CD4-positive, alpha-beta T cell treated with Interleukin-6 for 4 hours (primary cell): Measurements from ENCODE around the gene POLR3H.
A peak's percentile ranks its signal among the peaks of the same experiment; 100 is the strongest.

Experiments
- DNase-seq: peaks from one replicate; pipeline ENCODE4 v3.0.0-alpha.2; 2020; ENCODE audit warnings: mixed read lengths

Gene POLR3H

DNA sequence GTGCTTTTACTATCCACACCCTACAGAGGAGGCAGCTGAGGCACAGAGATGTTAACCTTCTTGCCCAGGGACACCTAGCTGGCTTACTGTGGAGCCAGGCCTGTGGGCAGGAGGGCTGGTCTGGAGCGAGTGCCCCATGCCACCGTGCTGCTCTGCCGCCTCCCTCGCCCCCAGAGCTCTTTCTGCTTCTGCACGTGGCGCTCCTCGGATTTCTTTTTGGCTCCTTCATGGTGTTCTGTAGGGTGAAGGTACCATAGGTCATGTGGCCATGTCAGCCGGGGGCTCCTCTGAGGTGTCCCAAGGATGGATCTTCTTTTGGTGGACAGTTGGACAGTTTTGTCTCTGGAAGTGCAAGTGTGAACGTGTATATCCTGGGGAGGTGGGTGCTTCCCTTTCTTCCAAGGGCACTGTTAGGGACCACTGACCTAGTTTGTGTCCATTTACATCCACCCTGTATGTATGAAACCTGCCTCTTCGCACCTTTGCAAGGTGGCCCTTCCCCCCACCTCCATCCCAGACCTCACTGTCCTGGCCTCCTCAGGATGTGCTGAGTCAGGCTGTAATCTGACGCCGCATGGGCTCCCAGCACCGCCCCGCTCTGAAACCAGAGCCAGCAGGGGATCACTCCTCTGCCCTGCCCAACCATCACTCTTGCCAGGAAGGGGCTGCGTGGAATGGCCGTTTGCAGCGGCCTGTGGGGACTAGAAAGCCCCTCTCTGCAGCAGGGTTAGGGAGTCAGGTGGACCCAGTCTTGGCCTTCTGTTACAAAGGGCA lies 31.7 kb downstream of the POLR3H start:
- no peak for DNase-seq

DNA sequence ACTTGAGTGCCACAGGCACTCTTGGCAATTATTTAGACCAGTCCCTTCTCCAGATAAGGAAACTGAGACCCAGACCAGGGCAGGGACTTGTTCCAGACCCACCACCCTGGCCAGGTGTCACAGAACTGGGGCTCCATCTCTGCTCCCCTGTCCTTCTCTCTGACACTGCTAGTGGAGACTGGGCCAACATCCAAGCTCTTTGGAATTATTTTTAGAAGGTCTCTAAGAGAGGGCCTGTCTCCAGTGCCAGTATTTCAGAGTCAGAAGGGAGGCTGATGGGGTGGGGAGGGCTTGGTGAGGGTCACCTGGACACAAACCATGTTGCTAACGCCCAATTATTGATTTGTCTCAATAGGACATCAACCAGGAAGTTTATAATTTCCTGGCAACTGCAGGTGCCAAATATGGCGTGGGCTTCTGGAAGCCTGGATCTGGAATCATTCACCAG lies 32.7 kb downstream of the POLR3H start:
- DNase-seq, result no peak

DNA sequence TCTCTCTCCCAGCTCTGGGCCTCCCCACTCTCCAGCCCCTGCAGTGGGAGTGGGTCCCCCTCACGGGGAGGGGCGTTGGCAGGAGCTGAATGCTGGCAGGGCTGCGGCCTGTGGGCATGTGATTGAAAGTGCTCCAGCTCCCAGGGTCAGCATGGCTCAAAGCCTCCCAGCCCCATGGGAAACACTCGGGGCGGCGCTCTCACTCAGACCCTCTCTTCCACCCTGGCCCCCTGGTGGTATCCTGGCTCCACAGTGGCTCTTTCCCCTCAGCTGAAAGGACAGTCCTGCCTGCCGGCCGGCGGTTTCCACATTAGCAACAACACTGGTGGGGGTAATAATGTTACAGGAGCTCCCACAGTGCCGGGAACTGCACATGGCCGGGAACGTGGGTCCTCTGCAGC lies 35.5 kb downstream of the POLR3H start:
- DNase-seq, result no peak

DNA sequence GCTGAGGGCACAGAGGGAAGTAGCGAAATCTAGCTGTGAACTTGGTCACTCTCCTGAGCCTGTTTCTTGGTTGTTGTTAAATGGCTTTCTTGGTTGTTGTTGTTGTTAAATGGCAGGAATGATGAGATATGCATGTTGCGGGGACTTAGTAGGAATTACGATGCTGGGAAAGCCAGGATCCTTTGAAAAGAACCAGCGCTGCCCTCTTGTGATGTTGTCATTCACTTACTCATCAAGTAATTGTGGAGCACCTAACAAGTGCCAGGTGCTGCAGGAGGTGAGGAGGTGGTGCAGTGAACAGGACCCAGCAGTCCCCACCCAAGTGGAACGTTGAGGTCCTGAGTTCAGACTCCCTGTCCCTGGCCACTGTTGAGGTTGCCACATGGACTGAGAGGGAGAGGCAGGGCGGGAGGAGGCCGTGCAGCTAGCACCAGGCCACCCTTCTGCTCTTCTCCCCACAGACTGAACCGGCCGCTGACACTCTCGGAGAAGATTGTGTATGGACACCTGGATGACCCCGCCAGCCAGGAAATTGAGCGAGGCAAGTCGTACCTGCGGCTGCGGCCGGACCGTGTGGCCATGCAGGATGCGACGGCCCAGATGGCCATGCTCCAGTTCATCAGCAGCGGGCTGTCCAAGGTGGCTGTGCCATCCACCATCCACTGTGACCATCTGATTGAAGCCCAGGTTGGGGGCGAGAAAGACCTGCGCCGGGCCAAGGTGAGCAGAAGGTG lies 36.8 kb downstream of the POLR3H start:
- no peak for DNase-seq

DNA sequence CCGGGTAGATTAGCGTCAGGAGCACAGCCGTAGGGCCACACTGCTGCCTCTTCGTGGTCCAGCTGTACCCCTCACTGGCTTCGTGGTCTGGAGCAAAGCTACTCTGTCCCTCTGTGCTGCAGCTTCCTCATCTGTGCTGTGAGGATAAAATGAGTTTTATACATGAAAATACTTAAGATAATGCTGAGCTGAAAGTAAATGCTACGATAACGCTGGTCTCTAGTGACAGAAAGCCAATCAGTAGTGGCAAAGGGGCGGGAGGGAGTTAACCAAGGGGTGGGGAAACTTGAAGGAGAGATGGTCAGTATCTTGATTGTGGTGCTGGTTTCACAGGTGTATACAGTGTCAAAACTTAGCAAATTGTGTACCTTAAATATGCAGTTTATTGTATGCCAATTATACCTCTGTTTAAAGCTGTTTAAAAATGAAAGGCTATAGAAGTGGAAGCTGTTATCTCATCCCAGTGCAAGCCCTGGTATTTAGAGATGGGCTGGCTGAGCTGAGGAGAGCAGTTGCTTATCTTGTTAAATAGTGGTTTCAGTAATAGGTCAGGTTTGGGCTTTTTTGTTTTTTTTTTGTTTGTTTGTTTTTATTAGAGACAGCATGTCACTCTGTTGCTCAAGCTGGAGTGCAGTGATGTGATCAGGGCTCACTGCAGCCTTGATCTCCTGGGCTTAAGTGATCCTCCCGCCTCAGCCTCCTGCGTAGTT lies 38.6 kb downstream of the POLR3H start:
- no peak for DNase-seq

DNA sequence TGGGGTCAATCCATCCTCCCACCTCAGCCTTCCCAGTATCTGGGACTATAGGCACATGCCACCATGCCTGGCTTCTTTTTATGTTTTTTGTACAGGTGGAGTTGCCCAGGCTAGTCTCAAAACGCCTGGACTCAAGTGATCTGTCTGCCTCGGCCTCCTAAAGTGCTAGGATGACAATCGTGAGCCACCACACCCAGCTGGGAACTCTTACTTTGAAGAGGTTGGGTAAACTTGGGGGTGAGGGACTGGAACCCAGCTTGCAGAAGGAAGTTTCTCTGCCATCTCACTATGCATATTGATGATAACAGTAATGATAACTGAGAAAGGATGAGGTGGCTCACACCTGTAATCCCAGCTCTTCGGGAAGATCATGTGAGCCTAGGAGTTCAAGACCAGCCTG lies 39.5 kb downstream of the POLR3H start:
- no peak for DNase-seq

DNA sequence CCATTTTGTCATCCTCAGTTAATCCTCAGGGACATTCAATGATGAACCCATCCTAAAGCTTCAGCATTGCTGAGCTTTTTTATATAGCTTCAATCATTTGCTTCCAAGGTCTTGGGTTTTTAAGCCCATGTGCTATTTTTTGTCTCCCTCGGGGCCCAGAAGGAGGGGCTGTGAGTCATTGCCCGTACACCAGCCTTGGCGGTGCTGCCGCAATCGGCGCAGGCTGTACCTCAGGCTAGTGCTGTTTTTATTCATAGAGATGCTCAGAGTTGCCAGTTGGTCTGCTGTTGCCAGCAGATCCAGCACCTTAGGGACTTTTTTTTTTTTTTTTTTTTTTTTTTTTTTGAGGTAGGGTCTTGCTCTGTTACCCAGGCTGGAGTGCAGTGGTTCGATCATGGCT lies 39.9 kb downstream of the POLR3H start:
- DNase-seq, result no peak

DNA sequence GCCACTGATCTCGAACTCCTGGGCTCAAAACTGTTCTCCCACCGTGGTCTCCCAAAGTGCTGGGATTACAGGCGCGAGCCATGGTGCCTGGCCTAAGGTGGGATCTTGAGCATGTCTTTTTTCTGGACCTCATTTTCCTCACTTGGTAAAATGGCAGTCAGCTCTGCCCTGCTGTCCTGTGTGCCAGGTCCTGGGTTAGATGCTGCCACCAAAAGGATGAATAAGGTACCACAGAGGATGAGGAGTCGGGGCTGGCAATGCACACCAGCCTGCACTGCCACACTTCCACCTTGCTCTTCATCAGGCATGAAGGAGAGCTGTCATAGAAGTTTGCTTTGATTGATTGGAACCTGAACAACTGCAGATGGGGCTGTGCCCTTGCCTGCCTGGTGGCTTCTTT lies 43.1 kb downstream of the POLR3H start:
- DNase-seq, result peak; percentile 21

DNA sequence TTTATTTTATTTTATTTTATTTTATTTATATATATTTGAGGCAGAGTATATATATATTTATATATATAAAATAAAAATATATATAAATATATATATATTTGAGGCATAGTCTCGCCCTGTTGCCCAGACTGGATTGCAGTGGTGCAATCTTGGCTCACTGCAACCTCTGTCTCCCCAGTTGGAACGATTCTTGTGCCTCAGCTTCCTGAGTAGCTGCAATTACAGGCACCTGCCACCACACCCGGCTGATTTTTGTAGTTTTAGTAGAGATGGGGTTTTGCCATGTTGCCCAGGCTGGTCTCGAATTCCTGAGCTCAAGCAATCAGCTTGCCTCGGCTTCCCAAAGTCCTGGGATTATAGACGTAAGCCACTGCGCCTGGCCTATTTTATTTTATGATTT lies 44.0 kb downstream of the POLR3H start:
- no peak for DNase-seq

DNA sequence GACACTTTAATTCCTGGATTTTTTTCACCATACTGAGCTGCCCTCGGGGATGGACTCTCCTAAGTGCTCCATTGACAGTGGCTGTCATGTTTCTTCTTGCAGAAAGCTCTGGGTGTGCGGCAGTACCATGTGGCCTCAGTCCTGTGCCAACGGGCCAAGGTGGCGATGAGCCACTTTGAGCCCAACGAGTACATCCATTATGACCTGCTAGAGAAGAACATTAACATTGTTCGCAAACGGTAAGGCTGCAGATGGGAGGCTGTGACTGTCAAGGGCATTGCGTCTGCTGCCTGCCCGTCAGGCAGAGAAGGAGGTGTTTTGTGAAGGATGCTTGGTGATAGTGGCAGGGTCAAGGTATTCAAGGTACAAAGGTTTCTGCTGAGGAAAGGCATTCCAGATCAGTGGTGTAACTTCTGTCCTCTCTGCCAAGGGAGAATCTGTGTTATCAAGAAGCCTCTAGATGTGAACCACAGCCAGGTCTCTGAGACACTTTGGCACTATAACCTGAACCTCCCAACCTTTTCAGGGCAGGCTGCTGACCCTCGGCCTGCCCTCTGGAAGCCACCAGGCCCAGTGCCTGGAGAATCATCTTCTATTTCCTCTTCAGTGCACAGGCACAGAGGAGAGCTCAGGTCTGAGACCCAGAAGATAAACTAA lies 44.5 kb downstream of the POLR3H start:
- no peak for DNase-seq

DNA sequence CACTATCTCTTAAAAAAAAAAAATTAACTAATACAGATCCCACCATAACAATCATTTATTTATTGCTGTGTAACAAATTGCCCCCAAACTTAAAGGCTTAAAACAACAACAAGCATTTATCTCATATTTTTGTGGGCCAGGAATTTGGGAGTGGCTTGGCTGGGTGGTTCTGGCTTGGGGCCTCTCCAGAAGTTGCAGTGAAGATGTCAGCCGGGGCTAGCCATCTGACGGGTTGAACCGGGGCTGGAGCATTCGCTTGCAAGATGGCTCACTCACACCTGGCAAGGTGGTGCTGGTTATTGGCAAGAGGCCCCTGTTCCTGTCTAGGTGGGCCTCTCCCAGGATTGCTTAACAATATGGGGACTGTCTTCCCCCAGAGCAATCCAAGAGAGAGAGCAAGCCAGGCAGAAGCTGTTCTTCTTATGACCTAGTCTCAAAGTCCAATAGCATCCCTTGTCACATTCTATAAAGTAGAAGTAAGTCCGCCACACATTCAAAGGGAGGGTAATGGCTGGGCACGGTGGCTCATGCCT lies 45.9 kb downstream of the POLR3H start:
- no peak for DNase-seq

DNA sequence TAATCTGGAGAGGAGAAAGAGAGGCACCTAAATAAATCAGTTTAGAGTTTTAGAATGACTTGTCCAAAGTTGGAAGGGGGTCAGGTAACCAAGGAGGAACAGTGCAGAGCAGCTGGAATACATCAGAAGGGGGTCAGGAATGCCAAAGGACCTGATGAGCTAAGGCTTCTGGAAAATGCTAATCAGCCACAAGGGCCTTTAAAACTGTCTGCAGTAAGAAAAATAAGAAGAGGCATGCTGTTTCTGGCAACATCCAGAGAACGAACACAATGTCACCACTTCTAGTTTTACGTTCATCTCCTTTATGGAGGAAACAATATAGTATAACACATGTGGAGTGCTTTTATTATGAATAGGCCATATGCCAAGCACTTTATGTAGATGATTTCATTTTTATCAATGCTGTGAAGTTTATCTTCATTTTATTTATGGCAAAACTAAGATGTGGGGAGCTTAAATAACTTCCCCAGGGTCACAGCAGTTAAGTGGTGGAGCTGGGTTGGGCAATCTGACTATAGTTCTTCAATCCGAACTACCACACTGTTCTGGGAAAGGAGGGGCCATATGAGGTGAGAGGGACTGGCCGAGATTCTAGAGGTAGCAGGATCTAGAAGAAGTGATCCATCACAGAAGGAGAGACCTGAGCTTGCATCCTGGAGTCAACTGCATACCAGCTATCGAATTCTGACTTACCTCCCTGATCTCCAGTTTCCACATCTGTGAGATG lies 52.7 kb downstream of the POLR3H start:
- no peak for DNase-seq

DNA sequence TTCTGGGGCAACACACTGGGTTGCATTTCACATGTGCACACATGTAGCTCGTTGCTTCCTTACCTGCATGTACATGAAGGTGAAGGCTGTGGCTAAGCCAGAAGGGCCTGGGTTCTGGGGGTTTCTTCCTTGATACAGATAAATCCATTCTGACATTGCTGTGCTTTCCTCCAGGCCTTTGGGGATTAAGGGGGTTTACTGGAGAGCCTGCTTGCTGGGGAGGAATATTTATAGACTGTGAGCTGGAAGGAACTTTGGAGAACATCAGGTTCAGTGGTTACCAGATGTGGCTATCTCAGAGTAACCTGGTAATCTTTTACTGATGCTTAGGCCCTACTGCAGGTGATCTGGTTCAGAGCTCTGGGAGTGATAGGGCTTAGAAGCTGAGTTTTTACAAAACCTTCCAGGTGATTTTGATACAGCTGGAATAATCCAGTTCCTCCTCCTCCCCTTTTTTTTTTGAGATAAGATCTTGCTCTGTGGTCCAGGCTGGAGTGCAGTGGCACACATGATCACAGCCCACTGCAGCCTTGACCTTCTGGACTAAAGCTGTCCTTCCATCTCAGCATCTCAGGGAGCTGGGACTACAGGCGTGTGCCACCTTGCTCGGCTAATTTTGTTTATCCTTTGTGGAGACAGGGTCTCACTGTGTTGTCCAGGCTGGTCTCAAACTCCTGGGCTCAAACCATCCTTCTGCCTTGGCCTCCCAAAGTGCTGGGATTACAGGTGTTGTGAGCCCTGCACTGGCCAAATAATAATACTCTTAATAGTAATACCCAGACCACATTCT lies 55.5 kb downstream of the POLR3H start:
- DNase-seq, result no peak

DNA sequence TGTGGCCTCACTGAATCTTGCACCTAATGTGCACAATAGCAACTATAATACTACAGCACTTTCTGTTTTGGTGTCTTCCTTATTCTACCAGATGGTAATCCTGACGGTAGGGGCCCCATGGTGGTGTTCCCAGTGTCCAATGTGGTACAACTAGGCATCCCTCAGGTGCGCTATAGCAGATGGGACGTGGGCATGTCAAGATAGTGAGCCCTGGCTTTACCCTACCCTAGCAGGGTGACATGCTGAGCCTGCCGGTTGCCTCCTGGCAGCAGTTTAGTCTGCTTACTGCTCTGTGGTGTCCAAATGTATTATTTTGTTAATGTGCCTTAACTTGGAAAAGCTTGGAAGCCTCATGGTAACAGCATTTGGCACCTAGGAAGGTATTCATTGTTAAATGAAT lies 56.2 kb downstream of the POLR3H start:
- no peak for DNase-seq

DNA sequence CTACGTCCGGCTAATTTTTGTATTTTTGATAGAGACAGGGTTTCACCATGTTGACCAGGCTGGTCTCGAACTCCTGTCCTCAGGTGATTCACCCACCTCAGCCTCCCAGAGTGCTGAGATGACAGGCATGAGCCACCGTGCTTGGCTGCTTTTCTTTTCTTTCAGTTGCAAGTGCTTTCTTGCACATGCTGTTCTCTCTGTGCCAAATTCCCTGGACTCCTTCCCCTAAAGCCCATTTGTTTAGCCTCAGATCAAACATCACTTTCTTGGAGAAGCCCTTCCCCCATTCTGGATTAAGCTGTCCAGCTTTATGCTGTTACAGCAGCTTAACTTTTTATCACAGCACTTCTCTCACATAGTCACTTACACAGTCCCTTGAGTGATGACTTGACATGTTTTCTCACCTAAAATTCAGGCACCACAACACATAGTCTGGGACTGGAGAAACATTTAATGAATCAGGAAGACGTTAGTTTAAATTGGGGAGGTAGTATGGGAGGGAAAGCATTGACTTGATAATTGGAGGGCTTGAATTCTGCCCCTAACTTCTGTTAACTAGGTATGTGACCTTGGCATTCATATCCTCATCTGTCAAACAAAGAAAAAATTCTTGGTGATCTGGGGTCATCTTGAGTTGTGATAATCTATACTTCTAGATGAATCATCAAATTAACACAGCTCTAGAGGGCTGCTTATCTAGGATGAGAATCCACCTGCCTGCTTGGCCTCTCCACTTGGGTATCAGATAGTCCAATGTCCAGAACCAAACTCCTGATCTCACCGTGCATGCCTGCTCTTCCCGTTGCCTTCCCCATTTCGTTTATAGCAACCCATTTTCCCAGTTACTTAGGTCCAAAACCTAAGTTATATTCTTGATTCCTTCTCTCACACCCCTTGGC lies 57.0 kb downstream of the POLR3H start:
- DNase-seq, result no peak

DNA sequence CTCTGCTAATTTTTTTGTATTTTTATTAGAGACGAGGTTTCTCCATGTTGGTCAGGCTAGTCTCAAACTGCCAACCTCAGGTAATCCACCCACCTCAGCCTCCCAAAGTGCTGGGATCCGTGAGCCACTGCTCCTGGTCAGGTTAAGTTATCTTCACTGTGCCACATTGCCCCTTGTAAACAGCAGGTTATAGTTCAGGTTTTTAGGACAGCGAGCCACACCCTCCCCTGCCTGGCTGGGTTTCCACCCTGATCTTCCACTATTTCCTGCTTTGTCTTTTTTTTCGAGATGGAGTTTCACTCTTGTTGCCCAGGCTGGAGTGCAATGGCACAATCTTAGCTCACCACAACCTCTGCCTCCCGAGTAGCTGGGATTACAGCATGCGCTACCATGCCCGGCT lies 59.2 kb downstream of the POLR3H start:
- no peak for DNase-seq

DNA sequence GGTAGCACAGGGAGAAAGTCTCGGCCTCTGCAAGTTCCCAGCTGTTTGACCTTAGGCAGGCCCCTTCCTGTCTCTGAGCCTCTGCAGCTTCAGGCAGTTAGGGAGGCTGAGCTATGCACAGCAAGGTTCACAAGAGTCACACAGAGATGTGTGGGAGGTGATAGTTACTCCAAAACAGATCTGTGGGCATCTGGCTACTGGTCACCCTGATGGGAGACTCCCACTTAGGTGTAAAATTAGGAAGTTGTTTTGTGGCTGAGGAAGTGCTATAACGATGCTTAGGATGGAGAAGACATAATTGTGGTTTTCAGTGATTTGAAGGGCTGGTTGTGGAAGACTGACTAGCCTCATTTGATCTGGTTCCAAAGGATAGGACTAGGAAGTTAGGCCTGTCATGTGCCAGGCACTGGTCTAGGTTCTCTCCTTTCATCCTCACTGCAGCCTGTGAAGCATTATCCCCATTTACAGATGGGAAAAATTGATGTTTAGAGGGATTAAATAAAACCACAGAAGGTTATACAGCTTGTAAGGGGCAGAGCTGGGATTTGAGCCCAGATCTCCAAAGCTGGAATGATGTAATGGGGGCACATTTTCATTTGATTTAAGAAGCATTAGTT lies 61.8 kb downstream of the POLR3H start:
- DNase-seq, result no peak

DNA sequence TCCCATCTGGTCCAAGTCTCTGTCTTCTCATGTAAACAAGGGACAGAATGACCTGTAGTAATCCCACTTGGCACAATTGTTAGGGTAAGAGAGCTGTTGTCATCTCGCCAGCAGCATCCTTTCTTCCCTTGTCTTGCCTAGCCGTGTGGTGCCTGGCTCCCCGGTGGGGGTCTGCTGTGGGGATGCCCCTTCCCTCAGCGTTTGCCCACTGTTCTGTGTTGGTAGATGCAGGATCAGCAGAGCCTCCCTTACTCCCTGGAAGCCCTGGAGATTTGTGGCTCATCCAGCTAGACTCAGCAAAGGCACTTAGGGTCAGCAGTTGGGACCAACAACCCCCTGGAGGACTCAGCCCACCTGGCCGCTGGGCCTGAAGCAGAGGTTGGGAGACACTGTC lies 62.3 kb downstream of the POLR3H start:
- no peak for DNase-seq

DNA sequence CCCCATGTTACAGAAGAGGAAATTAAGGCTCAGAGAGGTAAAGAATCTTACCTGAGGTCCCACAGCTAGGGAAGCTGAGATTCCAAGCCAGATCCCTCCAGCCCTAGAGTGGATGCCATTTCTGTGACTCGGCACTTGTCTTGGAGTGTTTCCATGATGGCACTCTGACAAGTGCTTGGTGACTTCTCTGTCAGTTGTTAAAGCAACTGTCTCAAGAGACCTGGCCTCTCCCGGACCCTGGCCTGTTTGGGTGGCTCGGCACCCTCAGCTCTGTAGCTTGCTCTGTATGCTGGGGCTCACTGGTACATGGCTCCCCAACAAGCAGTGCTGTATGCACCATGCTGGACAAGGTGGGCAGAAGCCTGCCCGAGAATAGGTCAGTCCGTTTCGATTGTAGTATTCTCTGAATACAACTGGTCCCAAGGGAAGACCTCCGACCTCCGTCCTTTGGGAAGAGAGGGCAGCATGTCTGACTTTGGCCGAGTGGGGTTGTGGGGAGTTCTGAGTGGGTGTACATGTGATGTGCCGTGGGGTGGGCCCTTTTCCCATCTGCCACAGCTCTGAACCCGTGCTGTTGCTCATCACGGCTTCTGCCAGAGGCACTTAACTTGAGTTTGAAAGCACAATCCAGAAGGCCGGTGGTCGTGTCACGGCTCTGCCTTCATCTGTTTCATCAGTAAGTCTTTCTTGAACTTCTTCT lies 63.0 kb downstream of the POLR3H start:
- no peak for DNase-seq
